HEK293 (cell line): ENCODE results near the gene MRTFA.

ENCODE experiments used
- CTCF ChIP-seq: fragments of 450-650 bp; formaldehyde crosslinking; IDR thresholded peaks from 2 replicates; pipeline ENCODE4 v1.5.1; 2016; ENCODE audit warnings: missing biosample characterization, missing genetic modification characterization
- PRDM4 ChIP-seq: fragments of 450-650 bp; formaldehyde crosslinking; IDR thresholded peaks from 2 replicates; pipeline ENCODE4 v1.5.1; 2017; ENCODE audit warnings: missing biosample characterization, missing genetic modification characterization
- ZNF239 ChIP-seq: fragments of 450-650 bp; formaldehyde crosslinking; IDR thresholded peaks from 2 replicates; pipeline ENCODE4 v1.5.1; 2016; ENCODE audit warnings: missing biosample characterization, missing genetic modification characterization
- TF ChIP-seq, protein P1 (sequence below): fragments of 450-650 bp; formaldehyde crosslinking; IDR thresholded peaks from 2 replicates; pipeline ENCODE4 v1.5.1; 2016; ENCODE audit warnings: missing biosample characterization, missing genetic modification characterization
- TF ChIP-seq, protein P2 (sequence below): fragments of 450-650 bp; formaldehyde crosslinking; optimal IDR thresholded peaks from 2 replicates; pipeline ENCODE3; 2016; ENCODE audit warnings: missing biosample characterization, mild to moderate bottlenecking, missing genetic modification characterization

DNA sequence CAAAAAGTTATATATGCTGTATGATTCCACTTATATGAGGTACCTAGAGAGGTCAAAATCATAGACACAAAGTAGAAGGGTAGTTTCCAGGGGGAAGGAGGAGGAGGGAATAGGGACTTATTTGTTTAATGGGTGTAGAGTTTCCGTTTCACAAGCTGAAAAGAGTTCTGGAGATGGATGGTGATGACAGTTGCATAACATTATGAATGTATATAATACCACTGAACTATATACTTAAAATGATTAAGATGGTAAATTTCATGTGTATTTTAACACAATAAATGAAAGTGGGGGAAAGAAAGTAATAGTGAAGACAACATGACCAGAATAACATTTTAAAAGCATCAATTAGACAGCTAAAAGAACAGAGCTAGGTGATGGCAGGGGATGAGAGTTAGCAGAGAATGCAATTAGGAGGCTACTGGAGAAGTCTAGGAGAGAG is 51.2 kb downstream of the MRTFA start:
- TF ChIP-seq, protein P1, sequence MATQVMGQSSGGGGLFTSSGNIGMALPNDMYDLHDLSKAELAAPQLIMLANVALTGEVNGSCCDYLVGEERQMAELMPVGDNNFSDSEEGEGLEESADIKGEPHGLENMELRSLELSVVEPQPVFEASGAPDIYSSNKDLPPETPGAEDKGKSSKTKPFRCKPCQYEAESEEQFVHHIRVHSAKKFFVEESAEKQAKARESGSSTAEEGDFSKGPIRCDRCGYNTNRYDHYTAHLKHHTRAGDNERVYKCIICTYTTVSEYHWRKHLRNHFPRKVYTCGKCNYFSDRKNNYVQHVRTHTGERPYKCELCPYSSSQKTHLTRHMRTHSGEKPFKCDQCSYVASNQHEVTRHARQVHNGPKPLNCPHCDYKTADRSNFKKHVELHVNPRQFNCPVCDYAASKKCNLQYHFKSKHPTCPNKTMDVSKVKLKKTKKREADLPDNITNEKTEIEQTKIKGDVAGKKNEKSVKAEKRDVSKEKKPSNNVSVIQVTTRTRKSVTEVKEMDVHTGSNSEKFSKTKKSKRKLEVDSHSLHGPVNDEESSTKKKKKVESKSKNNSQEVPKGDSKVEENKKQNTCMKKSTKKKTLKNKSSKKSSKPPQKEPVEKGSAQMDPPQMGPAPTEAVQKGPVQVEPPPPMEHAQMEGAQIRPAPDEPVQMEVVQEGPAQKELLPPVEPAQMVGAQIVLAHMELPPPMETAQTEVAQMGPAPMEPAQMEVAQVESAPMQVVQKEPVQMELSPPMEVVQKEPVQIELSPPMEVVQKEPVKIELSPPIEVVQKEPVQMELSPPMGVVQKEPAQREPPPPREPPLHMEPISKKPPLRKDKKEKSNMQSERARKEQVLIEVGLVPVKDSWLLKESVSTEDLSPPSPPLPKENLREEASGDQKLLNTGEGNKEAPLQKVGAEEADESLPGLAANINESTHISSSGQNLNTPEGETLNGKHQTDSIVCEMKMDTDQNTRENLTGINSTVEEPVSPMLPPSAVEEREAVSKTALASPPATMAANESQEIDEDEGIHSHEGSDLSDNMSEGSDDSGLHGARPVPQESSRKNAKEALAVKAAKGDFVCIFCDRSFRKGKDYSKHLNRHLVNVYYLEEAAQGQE = no peak
- TF ChIP-seq, protein P2, sequence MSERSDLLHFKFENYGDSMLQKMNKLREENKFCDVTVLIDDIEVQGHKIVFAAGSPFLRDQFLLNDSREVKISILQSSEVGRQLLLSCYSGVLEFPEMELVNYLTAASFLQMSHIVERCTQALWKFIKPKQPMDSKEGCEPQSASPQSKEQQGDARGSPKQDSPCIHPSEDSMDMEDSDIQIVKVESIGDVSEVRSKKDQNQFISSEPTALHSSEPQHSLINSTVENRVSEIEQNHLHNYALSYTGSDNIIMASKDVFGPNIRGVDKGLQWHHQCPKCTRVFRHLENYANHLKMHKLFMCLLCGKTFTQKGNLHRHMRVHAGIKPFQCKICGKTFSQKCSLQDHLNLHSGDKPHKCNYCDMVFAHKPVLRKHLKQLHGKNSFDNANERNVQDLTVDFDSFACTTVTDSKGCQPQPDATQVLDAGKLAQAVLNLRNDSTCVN = no peak
- TF ChIP-seq CTCF (tag by site-specific recombination) (no peak), ZNF239 (tag by site-specific recombination) (no peak), PRDM4 (tag by site-specific recombination) (peak; percentile 47; the same call in 1 of the 2 replicates)
